Omental fat pad (tissue), 4 donors: ENCODE data around the gene KRTAP4-1. TPM values are rescaled to one million over a fixed set of nuclear protein-coding genes. Genes with fewer than 3 reads are reported as not detected.
"Not testable (repeated sequence)": the region's sequence is repeated elsewhere in the genome, so short reads cannot be mapped to it uniquely, and the experiment has no call there.

Source experiments
- ATAC-seq: fragments of 150-250 bp; one replicate; pipeline ENCODE4 v1.9.1; 2016; ENCODE audit warnings: mild to moderate bottlenecking, moderate library complexity; ENCODE audit not compliant: low FRiP score
- DNase-seq: peaks from one replicate; pipeline ENCODE4 v3.0.0-alpha.2; 2019; ENCODE audit warnings: low spot score
- total RNA-seq, 4 donors: library from RNA; depleted of rRNA; stranded (reverse); fragments of >200 nt; gene quantifications; one replicate each; pipeline ENCODE4 v1.1.0, GENCODE V29; 2016
- TF ChIP-seq, protein P1 (sequence below), 3 donors: fragments of 450-650 bp; IDR thresholded peaks; one replicate each; pipeline ENCODE4 v1.5.1; 2016 to 2017; ENCODE audit warnings: antibody characterized with exemption in 3 of 3, mild to moderate bottlenecking in 3 of 3, moderate library complexity in 2 of 3

The KRTAP4-1 gene
- total RNA-seq, 4 donors from 2014 or later, result not detected

DNA sequence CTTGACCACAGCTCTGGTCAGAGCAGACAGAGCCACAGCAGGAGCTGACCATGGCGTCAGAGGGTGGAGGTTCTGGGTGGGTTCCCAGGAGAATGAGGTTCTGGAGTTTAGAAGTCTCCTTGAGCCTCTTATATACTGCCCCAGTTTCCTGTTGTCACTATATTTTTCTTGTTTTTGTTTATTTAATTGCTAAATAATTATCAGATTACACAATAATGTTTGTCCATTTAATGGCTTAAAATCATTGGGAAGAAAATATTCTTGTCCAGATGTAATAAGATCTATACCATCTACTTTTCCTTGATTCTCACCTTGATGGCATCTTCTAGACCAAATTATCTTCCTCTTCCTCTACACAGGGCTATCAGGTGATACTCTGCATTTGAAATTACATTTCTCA lies 16.6 kb downstream of the KRTAP4-1 start, which contains the start of gene KRTAP4-3:
Gene KRTAP4-3 (minus strand): TSS at position 101 of the 400 bp plus-strand sequence. CDS start 49 bp downstream, at position 52.
- DNase-seq, result no peak
- TF ChIP-seq, protein P1, sequence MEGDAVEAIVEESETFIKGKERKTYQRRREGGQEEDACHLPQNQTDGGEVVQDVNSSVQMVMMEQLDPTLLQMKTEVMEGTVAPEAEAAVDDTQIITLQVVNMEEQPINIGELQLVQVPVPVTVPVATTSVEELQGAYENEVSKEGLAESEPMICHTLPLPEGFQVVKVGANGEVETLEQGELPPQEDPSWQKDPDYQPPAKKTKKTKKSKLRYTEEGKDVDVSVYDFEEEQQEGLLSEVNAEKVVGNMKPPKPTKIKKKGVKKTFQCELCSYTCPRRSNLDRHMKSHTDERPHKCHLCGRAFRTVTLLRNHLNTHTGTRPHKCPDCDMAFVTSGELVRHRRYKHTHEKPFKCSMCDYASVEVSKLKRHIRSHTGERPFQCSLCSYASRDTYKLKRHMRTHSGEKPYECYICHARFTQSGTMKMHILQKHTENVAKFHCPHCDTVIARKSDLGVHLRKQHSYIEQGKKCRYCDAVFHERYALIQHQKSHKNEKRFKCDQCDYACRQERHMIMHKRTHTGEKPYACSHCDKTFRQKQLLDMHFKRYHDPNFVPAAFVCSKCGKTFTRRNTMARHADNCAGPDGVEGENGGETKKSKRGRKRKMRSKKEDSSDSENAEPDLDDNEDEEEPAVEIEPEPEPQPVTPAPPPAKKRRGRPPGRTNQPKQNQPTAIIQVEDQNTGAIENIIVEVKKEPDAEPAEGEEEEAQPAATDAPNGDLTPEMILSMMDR (IDR thresholded peaks at IDR 0.05), result no peak
- ATAC-seq, result no peak

DNA sequence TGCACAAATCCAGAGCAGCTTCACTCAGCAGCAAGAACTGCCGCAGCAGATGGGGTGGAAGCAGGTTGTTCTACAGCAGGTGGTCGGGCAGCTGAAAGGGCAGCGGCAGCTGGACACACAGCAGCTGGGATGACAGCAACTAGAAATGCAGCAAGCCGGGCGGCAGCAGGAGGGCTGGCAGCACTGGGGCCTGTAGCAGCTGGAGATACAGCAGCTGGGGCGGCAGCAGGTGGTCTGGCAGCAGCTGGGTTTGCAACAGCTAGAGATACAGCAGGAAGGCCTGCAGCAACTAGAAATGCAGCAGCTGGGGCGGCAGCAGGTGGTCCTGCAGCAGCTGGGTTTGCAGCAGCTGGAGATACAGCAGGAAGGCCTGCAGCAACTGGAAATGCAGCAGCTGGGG lies 17.1 kb downstream of the KRTAP4-1 start:
- DNase-seq (no peak), ATAC-seq (no peak)
- TF ChIP-seq, protein P1 (IDR thresholded peaks at IDR 0.05), result no peak

DNA sequence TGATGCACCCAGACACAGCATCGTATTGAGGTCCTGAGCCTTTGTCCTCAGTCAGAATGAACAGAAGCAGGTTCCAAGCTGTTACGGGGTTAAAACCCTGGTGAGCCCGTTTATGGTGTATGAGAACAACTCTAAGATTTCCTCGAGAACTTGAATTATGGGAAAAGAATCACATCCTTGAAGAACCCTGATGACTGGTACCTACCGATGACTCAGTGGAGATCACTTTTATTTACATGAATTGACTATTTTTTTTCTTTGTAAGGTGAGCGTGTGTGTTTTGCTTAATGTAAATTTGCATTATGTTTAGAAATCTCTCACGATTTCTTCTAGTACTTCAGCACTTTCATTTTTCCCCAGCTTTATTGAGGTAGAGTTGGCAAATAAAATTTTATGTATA lies 20.9 kb downstream of the KRTAP4-1 start:
- TF ChIP-seq, protein P1 (IDR thresholded peaks at IDR 0.05), result no peak
- DNase-seq, result no peak
- no peak for ATAC-seq

DNA sequence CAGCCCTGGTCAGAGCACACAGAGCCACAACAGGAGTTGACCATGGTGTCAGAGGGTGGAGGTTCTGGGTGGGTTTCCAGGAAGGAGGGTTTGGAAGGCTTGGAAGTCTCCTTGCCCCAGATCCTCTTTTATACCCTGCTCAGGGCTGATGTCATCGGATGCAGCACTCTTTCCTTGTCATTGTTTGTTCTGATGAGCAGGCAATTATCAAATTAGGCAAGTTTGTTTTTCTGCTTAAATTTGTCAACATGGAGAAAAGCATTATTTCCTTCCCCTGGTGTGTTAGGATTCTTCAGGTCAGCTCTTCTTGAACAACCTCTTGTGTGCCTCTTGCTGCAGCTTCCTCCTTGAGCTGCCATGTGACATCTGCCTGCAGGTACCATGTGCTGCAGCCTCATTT lies 24.1 kb downstream of the KRTAP4-1 start, which contains the start of gene KRTAP4-4:
Gene KRTAP4-4 (minus strand): TSS at position 101 of the 400 bp plus-strand sequence. CDS start 57 bp downstream, at position 44.
- ATAC-seq, result no peak
- TF ChIP-seq, protein P1 (IDR thresholded peaks at IDR 0.05), result no peak
- DNase-seq, result no peak

DNA sequence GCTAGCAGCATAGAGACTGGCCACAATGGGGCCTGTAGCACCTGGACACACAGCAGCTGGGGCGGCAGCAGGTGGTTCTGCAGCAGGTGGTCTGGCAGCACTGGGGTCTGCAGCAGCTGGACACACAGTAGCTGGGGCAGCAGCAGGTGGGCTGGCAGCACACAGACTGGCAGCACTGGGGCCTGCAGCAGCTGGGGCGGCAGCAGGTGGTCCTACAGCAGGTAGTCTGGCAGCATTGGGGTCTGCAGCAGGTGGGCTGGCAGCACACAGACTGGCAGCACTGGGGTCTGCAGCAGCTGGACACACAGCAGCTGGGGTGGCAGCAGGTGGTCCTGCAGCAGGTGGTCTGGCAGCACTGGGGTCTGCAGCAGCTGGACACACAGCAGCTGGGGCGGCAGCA lies 24.5 kb downstream of the KRTAP4-1 start:
- DNase-seq, ATAC-seq: not testable (repeated sequence)

DNA sequence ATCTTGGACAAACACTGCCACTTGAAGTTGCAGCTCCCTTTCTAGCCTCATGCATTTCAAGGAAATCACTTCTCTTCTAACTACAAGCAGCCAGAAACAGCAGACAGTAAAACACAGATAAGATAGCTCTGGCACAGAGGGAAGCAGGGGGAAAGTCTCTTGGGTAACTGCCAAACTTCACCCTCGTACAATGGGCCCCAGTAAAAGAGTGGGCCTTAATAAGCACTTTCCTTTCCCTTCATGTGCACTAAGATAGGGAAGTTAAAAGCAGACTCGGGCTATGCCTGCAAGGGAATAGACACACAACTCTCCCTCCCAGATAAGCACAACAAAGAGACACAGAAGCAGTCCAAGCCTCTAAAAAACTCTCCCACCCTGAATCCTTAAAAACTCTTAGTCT lies 30.9 kb downstream of the KRTAP4-1 start:
- TF ChIP-seq, protein P1 (IDR thresholded peaks at IDR 0.05), result no peak
- no peak for DNase-seq
- ATAC-seq, result no peak

DNA sequence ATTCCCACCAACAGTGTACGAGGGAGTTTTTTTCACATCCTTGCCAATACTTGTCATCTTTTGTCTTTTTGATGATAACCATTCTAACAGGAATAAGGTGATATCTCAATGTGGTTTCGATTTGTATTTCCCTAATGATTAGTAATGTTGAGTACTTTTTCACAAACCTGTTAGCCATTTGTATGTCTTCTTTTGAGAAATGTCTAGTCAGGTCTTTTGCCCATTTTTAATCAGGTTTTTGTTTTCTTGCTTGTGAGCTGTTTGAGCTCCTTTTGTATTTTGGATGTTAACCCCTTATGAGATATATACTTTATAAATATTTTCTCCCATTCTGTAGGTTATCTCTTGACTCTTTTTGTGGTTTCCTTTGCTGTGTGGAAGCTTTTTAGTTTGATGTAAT lies 33.2 kb downstream of the KRTAP4-1 start:
- ATAC-seq (no peak), DNase-seq (no peak)
- TF ChIP-seq, protein P1 (IDR thresholded peaks at IDR 0.05), result no peak

DNA sequence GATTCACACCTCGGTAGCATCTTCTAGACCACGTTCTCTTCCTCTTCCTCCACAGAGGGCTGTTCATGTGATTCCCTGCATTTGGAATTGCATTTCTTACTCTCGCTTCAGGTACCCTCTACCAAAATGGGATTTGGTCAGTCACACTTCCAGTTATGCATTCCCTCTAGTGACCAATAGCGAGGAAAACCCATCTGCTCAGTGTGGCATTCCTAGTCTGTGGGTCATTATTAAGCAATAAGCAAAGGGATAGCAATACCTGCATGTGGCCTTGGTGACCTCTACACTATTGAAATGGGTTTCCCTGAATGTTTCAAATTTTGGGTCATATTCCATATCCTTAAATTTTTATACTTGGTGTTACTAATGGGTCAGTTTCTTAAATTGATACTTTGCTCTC lies 34.7 kb downstream of the KRTAP4-1 start:
- ATAC-seq (no peak), DNase-seq (no peak)
- TF ChIP-seq, protein P1 (IDR thresholded peaks at IDR 0.05), result no peak
